ENCODE results near the gene CILP.
A peak's percentile ranks its signal among the peaks of the same experiment; 100 is the strongest.
"Not testable (repeated sequence)": the region's sequence is repeated elsewhere in the genome, so short reads cannot be mapped to it uniquely, and the experiment has no call there.

Gene CILP

DNA sequence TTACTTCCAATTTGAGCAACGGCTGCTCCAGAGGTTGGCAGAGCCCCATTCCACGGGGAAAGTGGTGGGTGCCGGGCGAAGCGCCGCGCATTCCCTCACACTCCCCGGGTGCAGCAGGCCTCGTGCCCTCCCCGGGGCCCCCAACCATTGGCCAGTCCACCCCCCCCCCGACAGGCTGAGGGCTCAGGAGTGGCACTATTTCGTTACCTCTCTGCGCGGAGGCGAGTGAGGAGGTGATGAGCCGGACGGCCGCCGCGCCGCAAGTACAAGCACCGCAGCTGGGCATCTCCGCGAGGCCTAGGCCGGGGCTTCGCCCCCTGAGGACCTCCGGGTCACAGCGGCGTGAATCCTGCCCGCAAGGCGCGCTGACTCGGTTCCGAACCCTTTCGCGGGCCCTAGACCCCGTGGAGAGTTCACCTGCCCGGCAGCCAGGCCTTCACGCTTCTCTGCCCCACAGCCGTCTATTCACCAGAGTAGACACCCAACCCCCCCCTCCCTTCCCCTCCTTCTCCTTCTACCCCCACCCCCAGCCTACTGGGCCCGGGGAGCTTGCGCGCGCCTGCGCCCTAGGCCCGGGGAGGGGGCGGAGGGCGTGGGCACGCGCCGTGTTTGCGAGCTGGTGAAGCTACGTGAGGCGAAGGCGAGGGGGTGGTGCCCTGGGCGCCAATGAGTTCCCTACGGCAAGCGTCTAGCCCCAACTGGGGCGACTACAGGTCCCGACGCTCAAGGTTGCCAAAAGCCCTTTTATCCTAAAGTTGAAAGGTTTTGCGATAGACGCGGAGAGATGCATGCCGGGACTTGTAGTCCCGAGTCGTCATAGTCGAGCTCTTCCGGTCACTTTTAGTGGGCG, 26.2 kb downstream of the CILP start, which contains the start of gene CLPX:
Gene CLPX, minus strand, starts transcription at position 475 of the 850 bp plus-strand sequence. Its CDS starts 189 bp downstream, at position 286.
- no peaks in the 10 kb centered on the region for H3K27me3 Mint-ChIP-seq (ENCODE audit: low read depth)
- TF ChIP-seq, protein P1, sequence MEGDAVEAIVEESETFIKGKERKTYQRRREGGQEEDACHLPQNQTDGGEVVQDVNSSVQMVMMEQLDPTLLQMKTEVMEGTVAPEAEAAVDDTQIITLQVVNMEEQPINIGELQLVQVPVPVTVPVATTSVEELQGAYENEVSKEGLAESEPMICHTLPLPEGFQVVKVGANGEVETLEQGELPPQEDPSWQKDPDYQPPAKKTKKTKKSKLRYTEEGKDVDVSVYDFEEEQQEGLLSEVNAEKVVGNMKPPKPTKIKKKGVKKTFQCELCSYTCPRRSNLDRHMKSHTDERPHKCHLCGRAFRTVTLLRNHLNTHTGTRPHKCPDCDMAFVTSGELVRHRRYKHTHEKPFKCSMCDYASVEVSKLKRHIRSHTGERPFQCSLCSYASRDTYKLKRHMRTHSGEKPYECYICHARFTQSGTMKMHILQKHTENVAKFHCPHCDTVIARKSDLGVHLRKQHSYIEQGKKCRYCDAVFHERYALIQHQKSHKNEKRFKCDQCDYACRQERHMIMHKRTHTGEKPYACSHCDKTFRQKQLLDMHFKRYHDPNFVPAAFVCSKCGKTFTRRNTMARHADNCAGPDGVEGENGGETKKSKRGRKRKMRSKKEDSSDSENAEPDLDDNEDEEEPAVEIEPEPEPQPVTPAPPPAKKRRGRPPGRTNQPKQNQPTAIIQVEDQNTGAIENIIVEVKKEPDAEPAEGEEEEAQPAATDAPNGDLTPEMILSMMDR (IDR thresholded peaks at IDR 0.05; ENCODE audit: unreplicated experiment in 3 of 3): no peak
- no peaks in the 10 kb centered on the region for H3K9me3 Mint-ChIP-seq
- peaks cover 6% of the 10 kb centered on the region for H3K36me3 Mint-ChIP-seq (ENCODE audit: low read depth)
- peak within 1 kb of the TSS; percentile 99 for H3K4me3 Mint-ChIP-seq
- H3K4me1 Mint-ChIP-seq: peaks cover 24% of the 10 kb centered on the region
- peak within 1 kb of the TSS; percentile 99 for H3K27ac Mint-ChIP-seq

DNA sequence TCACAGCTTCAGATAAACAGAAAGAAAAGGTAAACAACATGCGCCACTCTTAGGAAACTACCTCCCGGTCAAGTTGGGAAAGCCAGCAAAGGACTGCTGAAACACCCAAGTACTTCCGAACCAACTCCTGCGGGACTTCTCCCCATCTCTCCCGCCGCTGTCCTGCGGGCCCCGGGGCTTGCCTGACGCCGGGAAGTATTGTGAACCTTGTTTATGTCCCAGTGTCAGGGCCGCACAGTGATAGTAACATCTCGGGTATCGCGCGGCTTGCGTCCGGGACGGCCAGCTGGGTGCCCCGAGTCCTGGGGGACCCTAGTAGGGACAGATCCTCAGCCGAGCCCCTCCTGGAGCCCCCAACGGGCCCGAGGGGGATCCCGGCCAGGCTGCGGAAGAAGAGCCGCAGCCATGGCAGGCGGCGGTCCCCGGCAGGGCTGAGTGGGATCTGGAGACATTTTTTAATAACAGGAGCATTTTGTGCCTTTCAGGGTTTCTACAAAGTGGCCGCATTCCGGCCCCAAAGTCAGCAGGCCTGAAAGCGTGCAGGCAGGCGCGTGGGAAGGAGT, 26.9 kb downstream of the CILP start:
- H3K27ac Mint-ChIP-seq: peak overlapping the region; percentile 99
- no peaks in the 10 kb centered on the region for H3K27me3 Mint-ChIP-seq (ENCODE audit: low read depth)
- TF ChIP-seq, protein P1 (IDR thresholded peaks at IDR 0.05; ENCODE audit: unreplicated experiment in 3 of 3): no peak
- H3K36me3 Mint-ChIP-seq (ENCODE audit: low read depth): peaks cover 11% of the 10 kb centered on the region
- peaks cover 24% of the 10 kb centered on the region for H3K4me1 Mint-ChIP-seq
- H3K9me3 Mint-ChIP-seq: no peaks in the 10 kb centered on the region
- peak overlapping the region; percentile 99 for H3K4me3 Mint-ChIP-seq

DNA sequence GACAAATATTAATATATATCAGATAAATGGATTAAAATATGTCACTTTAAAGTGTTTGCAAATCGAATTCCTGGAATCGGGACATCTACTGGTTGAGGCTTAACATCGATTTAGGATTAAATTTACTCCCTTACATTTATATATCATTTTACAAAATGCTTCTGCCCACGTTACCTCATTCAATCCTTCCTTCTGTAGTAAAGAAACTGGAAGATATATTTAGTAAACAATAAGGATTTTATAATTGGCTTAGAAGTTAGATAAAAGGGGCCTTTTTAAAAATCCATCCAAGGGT, 27.5 kb downstream of the CILP start:
- peak overlapping the region; percentile 99 for H3K27ac Mint-ChIP-seq
- H3K4me1 Mint-ChIP-seq: peaks cover 19% of the 10 kb centered on the region
- no peaks in the 10 kb centered on the region for H3K9me3 Mint-ChIP-seq
- H3K4me3 Mint-ChIP-seq: peak overlapping the region; percentile 99
- H3K27me3 Mint-ChIP-seq (ENCODE audit: low read depth): no peaks in the 10 kb centered on the region
- TF ChIP-seq, protein P1 (IDR thresholded peaks at IDR 0.05; ENCODE audit: unreplicated experiment in 3 of 3): no peak
- peaks cover 17% of the 10 kb centered on the region for H3K36me3 Mint-ChIP-seq (ENCODE audit: low read depth)

DNA sequence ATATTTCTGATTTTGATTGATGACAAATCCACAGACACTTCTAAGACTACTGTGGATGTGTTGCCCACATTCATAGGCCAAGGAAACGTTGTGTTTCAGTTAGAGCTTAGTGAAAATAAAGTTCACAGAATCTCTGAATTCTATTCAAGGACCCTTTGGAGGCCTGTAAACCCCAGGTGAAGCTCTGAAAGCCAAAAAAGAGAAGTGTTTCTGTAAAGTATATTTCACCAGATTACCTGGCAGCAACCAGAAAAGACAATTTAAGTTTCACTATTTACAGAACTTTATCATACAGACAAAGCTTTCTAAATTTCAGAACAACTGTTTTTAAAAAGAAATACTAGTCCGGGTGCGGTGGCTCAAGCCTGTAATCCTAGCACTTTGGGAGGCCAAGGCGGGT, 28.7 kb downstream of the CILP start:
- Mint-ChIP-seq H3K27ac (peak overlapping the region; percentile 16 to 99 (median 35)), H3K36me3 (ENCODE audit: low read depth) (peaks cover 23% of the 10 kb centered on the region), H3K4me1 (peaks cover 19% of the 10 kb centered on the region), H3K4me3 (peak overlapping the region; percentile 99), H3K9me3 (no peaks in the 10 kb centered on the region), H3K27me3 (ENCODE audit: low read depth) (no peaks in the 10 kb centered on the region)
- TF ChIP-seq, protein P1 (IDR thresholded peaks at IDR 0.05; ENCODE audit: unreplicated experiment in 3 of 3): no peak

DNA sequence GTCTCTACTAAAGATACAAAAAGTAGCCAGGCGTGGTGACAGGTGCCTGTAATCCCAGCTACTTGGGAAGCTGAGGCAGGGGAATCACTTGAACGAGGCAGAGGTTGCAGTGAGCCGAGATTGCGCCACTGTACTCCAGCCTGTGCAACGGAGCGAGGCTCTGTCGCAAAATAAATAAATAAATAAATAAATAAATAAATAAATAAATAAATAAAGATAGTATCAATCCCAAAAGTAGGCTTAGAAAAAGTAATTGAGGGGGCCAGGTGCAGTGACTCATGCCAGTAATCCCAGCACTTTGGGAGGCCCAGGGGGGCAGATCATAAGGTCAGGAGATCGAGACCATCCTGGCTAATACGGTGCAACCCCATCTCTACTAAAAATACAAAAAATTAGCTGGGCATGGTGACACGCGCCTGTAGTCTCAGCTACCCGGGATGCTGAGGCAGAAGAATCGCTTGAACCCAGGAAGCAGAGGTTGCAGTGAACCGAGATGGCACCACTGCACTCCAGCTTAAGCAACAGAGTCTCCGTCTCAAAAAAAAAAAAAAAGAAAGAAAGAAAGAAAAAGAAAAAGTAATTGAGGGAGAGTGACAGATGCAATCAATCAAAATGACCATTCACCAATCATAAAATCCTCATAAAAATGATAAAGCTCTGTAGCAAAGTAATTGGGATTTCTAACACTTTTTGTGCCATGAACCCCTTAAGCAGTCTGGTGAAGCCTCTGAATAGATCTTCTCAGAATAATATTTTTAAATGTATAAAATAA, 29.5 kb downstream of the CILP start:
- peaks cover 28% of the 10 kb centered on the region for H3K36me3 Mint-ChIP-seq (ENCODE audit: low read depth)
- peak overlapping the region in 1 of 3 experiments; percentile 43 for H3K27ac Mint-ChIP-seq
- peaks cover 19% of the 10 kb centered on the region for H3K4me1 Mint-ChIP-seq
- H3K27me3 Mint-ChIP-seq (ENCODE audit: low read depth); H3K9me3 Mint-ChIP-seq: not testable (repeated sequence)
- H3K4me3 Mint-ChIP-seq: peak overlapping the region; percentile 64 to 76 (median 69)

DNA sequence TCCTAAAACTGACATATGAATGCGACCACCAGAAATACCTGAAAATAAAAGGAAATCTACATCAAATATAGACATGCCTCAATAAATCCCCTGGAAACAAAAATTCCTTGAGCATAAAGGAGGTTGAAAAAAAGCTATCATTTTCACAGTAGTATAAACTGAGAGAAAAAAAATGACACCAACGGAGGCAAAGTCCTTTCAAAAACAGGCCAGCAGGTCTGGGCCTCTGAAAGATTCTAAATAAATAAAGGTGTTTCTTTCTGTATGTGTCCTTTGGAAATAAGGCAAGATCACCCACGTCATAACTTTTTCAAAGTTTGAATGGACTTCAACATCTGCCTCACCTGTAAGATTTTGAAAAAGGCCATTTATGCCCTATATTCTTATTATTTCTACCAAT, 31.1 kb downstream of the CILP start:
- TF ChIP-seq, protein P1 (IDR thresholded peaks at IDR 0.05; ENCODE audit: unreplicated experiment in 3 of 3): no peak
- peaks cover 37% of the 10 kb centered on the region for H3K36me3 Mint-ChIP-seq (ENCODE audit: low read depth)
- H3K4me3 Mint-ChIP-seq: no peak overlapping the region
- H3K9me3 Mint-ChIP-seq: no peaks in the 10 kb centered on the region
- no peak overlapping the region for H3K27ac Mint-ChIP-seq
- H3K27me3 Mint-ChIP-seq (ENCODE audit: low read depth): no peaks in the 10 kb centered on the region
- peaks cover 19% of the 10 kb centered on the region for H3K4me1 Mint-ChIP-seq

Data from nephron (organoid).